ENCODE measurements around the gene TTC22. TPM values are rescaled to one million over a fixed set of nuclear protein-coding genes. Genes with fewer than 3 reads are reported as not detected.

TTC22 gene
- total RNA-seq, 1 experiment from 2014 or later = 0.63 TPM

DNA sequence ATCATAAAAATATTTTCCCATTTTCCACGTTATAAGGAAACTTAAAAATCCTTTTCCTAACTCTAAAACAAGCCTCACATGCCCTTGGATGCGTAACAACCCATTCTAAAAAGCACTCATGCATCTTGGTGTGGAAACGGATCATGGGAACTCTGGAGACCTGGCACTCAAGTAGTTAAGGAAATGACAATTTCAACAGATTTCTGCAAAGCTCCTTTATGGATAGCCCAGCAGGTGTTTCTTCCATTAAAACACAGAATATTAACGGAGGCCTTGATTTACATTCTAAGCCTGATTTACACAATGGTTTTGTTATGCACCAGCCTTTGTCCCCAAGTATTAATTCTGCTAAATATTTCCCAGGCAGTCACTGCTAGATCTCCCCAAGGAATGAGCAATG is 49.7 kb downstream of the TTC22 start (continued):
- TF ChIP-seq, protein P1, sequence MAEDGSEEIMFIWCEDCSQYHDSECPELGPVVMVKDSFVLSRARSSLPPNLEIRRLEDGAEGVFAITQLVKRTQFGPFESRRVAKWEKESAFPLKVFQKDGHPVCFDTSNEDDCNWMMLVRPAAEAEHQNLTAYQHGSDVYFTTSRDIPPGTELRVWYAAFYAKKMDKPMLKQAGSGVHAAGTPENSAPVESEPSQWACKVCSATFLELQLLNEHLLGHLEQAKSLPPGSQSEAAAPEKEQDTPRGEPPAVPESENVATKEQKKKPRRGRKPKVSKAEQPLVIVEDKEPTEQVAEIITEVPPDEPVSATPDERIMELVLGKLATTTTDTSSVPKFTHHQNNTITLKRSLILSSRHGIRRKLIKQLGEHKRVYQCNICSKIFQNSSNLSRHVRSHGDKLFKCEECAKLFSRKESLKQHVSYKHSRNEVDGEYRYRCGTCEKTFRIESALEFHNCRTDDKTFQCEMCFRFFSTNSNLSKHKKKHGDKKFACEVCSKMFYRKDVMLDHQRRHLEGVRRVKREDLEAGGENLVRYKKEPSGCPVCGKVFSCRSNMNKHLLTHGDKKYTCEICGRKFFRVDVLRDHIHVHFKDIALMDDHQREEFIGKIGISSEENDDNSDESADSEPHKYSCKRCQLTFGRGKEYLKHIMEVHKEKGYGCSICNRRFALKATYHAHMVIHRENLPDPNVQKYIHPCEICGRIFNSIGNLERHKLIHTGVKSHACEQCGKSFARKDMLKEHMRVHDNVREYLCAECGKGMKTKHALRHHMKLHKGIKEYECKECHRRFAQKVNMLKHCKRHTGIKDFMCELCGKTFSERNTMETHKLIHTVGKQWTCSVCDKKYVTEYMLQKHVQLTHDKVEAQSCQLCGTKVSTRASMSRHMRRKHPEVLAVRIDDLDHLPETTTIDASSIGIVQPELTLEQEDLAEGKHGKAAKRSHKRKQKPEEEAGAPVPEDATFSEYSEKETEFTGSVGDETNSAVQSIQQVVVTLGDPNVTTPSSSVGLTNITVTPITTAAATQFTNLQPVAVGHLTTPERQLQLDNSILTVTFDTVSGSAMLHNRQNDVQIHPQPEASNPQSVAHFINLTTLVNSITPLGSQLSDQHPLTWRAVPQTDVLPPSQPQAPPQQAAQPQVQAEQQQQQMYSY (CRISPR knock-in tag; IDR thresholded peaks at IDR 0.05) = no peak
- TF ChIP-seq, protein P2, sequence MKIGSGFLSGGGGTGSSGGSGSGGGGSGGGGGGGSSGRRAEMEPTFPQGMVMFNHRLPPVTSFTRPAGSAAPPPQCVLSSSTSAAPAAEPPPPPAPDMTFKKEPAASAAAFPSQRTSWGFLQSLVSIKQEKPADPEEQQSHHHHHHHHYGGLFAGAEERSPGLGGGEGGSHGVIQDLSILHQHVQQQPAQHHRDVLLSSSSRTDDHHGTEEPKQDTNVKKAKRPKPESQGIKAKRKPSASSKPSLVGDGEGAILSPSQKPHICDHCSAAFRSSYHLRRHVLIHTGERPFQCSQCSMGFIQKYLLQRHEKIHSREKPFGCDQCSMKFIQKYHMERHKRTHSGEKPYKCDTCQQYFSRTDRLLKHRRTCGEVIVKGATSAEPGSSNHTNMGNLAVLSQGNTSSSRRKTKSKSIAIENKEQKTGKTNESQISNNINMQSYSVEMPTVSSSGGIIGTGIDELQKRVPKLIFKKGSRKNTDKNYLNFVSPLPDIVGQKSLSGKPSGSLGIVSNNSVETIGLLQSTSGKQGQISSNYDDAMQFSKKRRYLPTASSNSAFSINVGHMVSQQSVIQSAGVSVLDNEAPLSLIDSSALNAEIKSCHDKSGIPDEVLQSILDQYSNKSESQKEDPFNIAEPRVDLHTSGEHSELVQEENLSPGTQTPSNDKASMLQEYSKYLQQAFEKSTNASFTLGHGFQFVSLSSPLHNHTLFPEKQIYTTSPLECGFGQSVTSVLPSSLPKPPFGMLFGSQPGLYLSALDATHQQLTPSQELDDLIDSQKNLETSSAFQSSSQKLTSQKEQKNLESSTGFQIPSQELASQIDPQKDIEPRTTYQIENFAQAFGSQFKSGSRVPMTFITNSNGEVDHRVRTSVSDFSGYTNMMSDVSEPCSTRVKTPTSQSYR (CRISPR knock-in tag; IDR thresholded peaks at IDR 0.05) = no peak
- TF ChIP-seq, protein P3, sequence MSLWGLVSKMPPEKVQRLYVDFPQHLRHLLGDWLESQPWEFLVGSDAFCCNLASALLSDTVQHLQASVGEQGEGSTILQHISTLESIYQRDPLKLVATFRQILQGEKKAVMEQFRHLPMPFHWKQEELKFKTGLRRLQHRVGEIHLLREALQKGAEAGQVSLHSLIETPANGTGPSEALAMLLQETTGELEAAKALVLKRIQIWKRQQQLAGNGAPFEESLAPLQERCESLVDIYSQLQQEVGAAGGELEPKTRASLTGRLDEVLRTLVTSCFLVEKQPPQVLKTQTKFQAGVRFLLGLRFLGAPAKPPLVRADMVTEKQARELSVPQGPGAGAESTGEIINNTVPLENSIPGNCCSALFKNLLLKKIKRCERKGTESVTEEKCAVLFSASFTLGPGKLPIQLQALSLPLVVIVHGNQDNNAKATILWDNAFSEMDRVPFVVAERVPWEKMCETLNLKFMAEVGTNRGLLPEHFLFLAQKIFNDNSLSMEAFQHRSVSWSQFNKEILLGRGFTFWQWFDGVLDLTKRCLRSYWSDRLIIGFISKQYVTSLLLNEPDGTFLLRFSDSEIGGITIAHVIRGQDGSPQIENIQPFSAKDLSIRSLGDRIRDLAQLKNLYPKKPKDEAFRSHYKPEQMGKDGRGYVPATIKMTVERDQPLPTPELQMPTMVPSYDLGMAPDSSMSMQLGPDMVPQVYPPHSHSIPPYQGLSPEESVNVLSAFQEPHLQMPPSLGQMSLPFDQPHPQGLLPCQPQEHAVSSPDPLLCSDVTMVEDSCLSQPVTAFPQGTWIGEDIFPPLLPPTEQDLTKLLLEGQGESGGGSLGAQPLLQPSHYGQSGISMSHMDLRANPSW (CRISPR knock-in tag; conservative IDR thresholded peaks at IDR 0.05; ENCODE audit: low read depth) = no peak
- no peak for TF ChIP-seq NFYB (CRISPR knock-in tag; conservative IDR thresholded peaks at IDR 0.05; ENCODE audit: low read depth)
- TF ChIP-seq, protein P4, sequence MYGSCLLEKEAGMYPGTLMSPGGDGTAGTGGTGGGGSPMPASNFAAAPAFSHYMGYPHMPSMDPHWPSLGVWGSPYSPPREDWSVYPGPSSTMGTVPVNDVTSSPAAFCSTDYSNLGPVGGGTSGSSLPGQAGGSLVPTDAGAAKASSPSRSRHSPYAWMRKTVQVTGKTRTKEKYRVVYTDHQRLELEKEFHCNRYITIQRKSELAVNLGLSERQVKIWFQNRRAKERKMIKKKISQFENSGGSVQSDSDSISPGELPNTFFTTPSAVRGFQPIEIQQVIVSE (CRISPR knock-in tag; IDR thresholded peaks at IDR 0.05; ENCODE audit: borderline replicate concordance) = no peak

DNA sequence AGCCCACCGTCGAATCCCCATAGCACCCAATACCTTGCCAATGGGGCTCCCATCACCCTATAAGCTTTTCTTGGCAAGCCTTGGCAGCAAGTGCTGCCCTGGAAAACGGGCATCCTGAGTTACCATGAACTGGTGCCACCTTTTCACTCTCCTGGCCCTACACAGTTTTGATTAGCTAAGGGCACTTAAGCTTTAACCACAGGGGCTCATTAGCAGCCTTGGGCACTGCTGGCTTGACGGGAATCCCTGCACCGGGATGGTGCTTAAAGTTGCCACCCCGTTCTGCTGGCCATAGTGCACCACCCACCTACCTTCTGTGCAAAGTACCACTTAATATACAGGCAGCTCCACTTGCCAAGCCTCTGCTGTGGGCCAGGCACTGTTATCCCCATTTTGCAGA is 50.5 kb downstream of the TTC22 start:
- no peak for DNase-seq (ENCODE audit: low spot score)
- Mint-ChIP-seq H3K4me1 (peaks cover 18% of the 10 kb centered on the region), H3K36me3 (no peaks in the 10 kb centered on the region), H3K27ac (no peak overlapping the region), H3K4me3 (no peak overlapping the region), H3K27me3 (ENCODE audit: low read depth) (no peaks in the 10 kb centered on the region; the same call in 1 of the 2 replicates), H3K9me3 (peaks cover 6% of the 10 kb centered on the region)
- ChIA-PET POLR2A (interaction anchor here (1.0 kb wide), 1 partner anchor 9 kb away, joined by 3 read pairs; no protein-coding TSS in a partner anchor), CTCF (interaction anchor here (3.0 to 3.5 kb wide), 2 partner anchors 41 to 50 kb away, joined by 16 to 19 read pairs; partner anchors contain the start of gene TTC22)
- TF ChIP-seq SMAD4 (CRISPR knock-in tag; IDR thresholded peaks at IDR 0.05) (no peak), ZNF263 (CRISPR knock-in tag; IDR thresholded peaks at IDR 0.05; ENCODE audit: low read depth) (no peak), EMX1 (CRISPR knock-in tag; IDR thresholded peaks at IDR 0.05) (no peak), JUN (CRISPR knock-in tag; IDR thresholded peaks at IDR 0.05) (no peak), NFATC4 (CRISPR knock-in tag; IDR thresholded peaks at IDR 0.05) (no peak), NR2C2 (CRISPR knock-in tag; IDR thresholded peaks at IDR 0.05) (no peak), ZNF671 (CRISPR knock-in tag; IDR thresholded peaks at IDR 0.05) (no peak)
- TF ChIP-seq, protein P5, sequence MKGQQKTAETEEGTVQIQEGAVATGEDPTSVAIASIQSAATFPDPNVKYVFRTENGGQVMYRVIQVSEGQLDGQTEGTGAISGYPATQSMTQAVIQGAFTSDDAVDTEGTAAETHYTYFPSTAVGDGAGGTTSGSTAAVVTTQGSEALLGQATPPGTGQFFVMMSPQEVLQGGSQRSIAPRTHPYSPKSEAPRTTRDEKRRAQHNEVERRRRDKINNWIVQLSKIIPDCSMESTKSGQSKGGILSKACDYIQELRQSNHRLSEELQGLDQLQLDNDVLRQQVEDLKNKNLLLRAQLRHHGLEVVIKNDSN (CRISPR knock-in tag; IDR thresholded peaks at IDR 0.05) = no peak
- TF ChIP-seq, protein P6, sequence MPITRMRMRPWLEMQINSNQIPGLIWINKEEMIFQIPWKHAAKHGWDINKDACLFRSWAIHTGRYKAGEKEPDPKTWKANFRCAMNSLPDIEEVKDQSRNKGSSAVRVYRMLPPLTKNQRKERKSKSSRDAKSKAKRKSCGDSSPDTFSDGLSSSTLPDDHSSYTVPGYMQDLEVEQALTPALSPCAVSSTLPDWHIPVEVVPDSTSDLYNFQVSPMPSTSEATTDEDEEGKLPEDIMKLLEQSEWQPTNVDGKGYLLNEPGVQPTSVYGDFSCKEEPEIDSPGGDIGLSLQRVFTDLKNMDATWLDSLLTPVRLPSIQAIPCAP (CRISPR knock-in tag; IDR thresholded peaks at IDR 0.05) = no peak
- TF ChIP-seq, protein P7, sequence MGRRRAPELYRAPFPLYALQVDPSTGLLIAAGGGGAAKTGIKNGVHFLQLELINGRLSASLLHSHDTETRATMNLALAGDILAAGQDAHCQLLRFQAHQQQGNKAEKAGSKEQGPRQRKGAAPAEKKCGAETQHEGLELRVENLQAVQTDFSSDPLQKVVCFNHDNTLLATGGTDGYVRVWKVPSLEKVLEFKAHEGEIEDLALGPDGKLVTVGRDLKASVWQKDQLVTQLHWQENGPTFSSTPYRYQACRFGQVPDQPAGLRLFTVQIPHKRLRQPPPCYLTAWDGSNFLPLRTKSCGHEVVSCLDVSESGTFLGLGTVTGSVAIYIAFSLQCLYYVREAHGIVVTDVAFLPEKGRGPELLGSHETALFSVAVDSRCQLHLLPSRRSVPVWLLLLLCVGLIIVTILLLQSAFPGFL (CRISPR knock-in tag; IDR thresholded peaks at IDR 0.05; ENCODE audit: borderline replicate concordance) = no peak
- no peak for ATAC-seq
